Ishikawa (cell line): ENCODE measurements around the gene ZCWPW2.

Source experiments
- CEBPB ChIP-seq: IDR thresholded peaks from 2 replicates; pipeline ENCODE4 v1.6.1; 2012
- CREB1 ChIP-seq: IDR thresholded peaks from 2 replicates; pipeline ENCODE4 v1.6.1; 2012; ENCODE audit warnings: low read depth
- EGR1 ChIP-seq: IDR thresholded peaks from 2 replicates; pipeline ENCODE4 v1.6.1; 2012
- EP300 ChIP-seq: IDR thresholded peaks from 2 replicates; pipeline ENCODE4 v1.6.1; 2012; ENCODE audit warnings: borderline replicate concordance
- FOXM1 ChIP-seq: IDR thresholded peaks from 2 replicates; pipeline ENCODE4 v1.6.1; 2012; ENCODE audit warnings: low read depth, borderline replicate concordance
- NFIC ChIP-seq: IDR thresholded peaks from 2 replicates; pipeline ENCODE4 v1.6.1; 2012
- RAD21 ChIP-seq: IDR thresholded peaks from 2 replicates; pipeline ENCODE4 v1.6.1; 2012; ENCODE audit warnings: low read depth
- TAF1 ChIP-seq: IDR thresholded peaks from 2 replicates; pipeline ENCODE4 v1.6.1; 2012; ENCODE audit warnings: low read depth, mild to moderate bottlenecking
- TCF12 ChIP-seq: IDR thresholded peaks from 2 replicates; pipeline ENCODE4 v1.6.1; 2012; ENCODE audit warnings: low read depth
- TEAD4 ChIP-seq: IDR thresholded peaks from 2 replicates; pipeline ENCODE4 v1.6.1; 2012
- YY1 ChIP-seq: IDR thresholded peaks from 2 replicates; pipeline ENCODE4 v1.6.1; 2012; ENCODE audit warnings: low read depth
- ZBTB7A ChIP-seq: IDR thresholded peaks from 2 replicates; pipeline ENCODE4 v1.6.1; 2012; ENCODE audit warnings: low read depth
- TF ChIP-seq, protein P1 (sequence below): IDR thresholded peaks from 2 replicates; pipeline ENCODE4 v1.6.1; 2012; ENCODE audit warnings: low read depth, mild to moderate bottlenecking
- TF ChIP-seq, protein P2 (sequence below): IDR thresholded peaks from 2 replicates; pipeline ENCODE4 v1.6.1; 2012
- TF ChIP-seq, protein P3 (sequence below): IDR thresholded peaks from 2 replicates; pipeline ENCODE4 v1.6.1; 2012

The ZCWPW2 gene

DNA sequence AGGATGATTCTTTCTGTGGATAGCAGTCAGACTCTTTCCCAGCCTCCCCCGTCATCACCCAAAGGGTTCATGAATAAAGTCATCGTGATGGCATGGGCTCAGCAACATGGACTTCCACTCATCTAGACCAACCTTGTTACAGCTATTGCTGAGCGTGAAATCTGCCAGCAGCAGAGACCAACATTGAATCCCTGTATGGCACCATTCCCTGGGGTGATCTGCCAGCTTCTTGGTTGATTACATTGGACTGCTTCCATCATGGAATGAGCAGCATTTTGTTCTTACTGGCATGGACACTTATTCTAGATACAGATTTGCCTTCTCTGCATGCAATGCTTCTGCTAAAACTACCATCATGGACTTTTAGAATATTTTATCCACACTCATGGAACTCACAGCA lies 195.7 kb downstream of the ZCWPW2 start:
- TF ChIP-seq TAF1 (no peak), EGR1 (no peak)

DNA sequence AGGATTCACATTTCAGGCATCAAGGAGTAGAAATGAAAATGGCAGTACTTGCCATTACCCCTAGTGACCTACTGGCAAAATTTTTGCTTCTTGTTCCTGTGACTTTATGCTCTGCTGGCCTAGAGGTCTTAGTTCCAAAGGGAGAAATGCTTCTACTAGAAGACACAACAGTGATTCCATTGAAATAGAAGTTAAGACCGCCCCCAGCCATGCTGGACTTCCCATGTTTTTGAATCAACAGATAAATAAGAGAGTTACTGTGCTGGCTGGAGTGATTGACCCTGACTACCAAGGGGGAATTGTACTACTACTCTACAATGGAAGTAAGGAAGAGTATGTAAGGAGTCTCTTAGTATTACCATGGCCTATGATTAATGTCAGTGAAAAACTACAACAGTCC lies 196.3 kb downstream of the ZCWPW2 start:
- TF ChIP-seq RAD21 (no peak), CREB1 (no peak), NFIC (no peak), EP300 (no peak), TCF12 (no peak), TEAD4 (no peak), FOXM1 (no peak)
- TF ChIP-seq, protein P1, sequence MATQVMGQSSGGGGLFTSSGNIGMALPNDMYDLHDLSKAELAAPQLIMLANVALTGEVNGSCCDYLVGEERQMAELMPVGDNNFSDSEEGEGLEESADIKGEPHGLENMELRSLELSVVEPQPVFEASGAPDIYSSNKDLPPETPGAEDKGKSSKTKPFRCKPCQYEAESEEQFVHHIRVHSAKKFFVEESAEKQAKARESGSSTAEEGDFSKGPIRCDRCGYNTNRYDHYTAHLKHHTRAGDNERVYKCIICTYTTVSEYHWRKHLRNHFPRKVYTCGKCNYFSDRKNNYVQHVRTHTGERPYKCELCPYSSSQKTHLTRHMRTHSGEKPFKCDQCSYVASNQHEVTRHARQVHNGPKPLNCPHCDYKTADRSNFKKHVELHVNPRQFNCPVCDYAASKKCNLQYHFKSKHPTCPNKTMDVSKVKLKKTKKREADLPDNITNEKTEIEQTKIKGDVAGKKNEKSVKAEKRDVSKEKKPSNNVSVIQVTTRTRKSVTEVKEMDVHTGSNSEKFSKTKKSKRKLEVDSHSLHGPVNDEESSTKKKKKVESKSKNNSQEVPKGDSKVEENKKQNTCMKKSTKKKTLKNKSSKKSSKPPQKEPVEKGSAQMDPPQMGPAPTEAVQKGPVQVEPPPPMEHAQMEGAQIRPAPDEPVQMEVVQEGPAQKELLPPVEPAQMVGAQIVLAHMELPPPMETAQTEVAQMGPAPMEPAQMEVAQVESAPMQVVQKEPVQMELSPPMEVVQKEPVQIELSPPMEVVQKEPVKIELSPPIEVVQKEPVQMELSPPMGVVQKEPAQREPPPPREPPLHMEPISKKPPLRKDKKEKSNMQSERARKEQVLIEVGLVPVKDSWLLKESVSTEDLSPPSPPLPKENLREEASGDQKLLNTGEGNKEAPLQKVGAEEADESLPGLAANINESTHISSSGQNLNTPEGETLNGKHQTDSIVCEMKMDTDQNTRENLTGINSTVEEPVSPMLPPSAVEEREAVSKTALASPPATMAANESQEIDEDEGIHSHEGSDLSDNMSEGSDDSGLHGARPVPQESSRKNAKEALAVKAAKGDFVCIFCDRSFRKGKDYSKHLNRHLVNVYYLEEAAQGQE = no peak
- TF ChIP-seq, protein P2, sequence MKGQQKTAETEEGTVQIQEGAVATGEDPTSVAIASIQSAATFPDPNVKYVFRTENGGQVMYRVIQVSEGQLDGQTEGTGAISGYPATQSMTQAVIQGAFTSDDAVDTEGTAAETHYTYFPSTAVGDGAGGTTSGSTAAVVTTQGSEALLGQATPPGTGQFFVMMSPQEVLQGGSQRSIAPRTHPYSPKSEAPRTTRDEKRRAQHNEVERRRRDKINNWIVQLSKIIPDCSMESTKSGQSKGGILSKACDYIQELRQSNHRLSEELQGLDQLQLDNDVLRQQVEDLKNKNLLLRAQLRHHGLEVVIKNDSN = no peak

DNA sequence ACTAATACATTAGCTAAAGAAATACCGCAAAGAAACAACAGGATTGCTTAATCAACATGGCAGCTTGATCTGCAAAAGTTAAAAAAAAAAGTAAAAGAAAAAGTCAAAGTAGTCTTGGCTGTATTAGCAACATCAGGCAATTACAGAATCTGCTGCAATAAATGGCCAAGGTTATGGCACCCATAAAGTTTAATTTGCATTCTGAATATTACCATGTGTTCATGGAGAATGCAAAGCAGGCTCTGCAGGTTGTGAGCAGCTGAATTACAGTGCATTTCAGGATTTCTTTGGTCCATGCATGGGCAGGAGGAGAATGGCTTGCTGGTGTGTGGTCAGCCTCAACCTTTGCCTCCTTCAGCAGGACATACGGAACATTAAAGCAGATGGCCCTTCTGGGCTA lies 199.2 kb downstream of the ZCWPW2 start:
- no peak for TF ChIP-seq TAF1
- no peak for TF ChIP-seq EP300
- no peak for TF ChIP-seq YY1
- TF ChIP-seq FOXM1 = no peak
- no peak for TF ChIP-seq ZBTB7A
- TF ChIP-seq TCF12 = no peak
- TF ChIP-seq EGR1 = no peak
- TF ChIP-seq CEBPB = no peak
- TF ChIP-seq TEAD4 = no peak
- TF ChIP-seq, protein P3, sequence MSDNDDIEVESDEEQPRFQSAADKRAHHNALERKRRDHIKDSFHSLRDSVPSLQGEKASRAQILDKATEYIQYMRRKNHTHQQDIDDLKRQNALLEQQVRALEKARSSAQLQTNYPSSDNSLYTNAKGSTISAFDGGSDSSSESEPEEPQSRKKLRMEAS = no peak
- no peak for TF ChIP-seq NFIC
- TF ChIP-seq, protein P2 = no peak
- TF ChIP-seq, protein P1 = no peak
- no peak for TF ChIP-seq RAD21
- no peak for TF ChIP-seq CREB1

DNA sequence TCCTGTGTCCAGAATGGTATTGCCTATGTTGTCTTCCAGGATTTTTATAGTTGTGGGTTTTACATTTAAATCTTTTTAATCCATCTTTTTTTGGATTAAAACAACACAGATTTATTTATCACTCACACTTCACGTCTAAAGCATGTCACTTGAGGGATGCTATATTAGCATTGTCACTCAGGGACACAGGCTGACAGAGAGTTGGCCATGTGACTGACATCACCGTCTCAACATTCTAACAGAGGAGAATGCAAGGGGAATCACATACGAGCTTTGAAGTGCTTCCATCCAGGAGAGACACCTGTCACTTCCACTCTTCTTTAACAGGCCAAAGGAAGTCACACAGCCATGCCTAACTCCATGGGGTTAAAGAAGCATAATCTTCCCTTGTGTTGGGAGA lies 204.7 kb downstream of the ZCWPW2 start:
- TF ChIP-seq CREB1 (no peak), EP300 (no peak), FOXM1 (no peak), TEAD4 (no peak), RAD21 (no peak)
- TF ChIP-seq, protein P1 = no peak
- TF ChIP-seq, protein P3 = no peak

DNA sequence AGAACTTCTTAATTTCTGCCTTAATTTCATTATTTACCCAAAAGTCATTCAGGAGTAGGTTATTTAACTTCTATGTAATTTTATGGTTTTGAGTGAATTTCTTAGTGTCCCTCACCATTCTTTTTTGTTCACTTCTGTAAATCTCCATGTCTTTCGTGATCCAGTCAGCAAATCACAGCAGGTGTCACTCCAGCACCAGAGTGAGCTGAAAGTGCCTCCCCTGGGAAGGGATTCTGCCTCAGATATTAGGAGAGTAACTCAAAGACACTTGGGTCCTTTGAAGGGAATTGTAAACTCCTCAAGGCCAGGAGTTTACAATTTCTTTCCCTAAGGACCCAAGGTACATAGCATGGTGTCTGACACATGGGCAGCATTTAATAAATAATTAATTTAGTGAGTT lies 207.7 kb downstream of the ZCWPW2 start:
- TF ChIP-seq FOXM1 (no peak), CEBPB (no peak), RAD21 (no peak), CREB1 (no peak), ZBTB7A (no peak), EP300 (no peak), TEAD4 (no peak), TAF1 (no peak), EGR1 (no peak), TCF12 (no peak), YY1 (no peak), NFIC (no peak)
- TF ChIP-seq, protein P1 = no peak
- TF ChIP-seq, protein P2 = no peak
